PFSK-1 (cell line): ENCODE measurements around the gene PTGFR.

ENCODE experiments used
- FOXP2 ChIP-seq: optimal IDR thresholded peaks from 2 replicates; pipeline ENCODE3; 2011; ENCODE audit warnings: borderline replicate concordance, control low read depth, inconsistent platforms; ENCODE audit not compliant: insufficient read depth; ENCODE audit errors: extremely low read length, extremely low read depth
- POLR2AphosphoS5 ChIP-seq: IDR thresholded peaks from 2 replicates; pipeline ENCODE4 v1.6.1; 2012; ENCODE audit warnings: low read depth, mild to moderate bottlenecking, control low read depth, low read length, moderate library complexity
- SIN3A ChIP-seq: IDR thresholded peaks from 2 replicates; pipeline ENCODE4 v1.6.1; 2012; ENCODE audit warnings: mild to moderate bottlenecking, low read length, moderate library complexity, borderline replicate concordance; ENCODE audit not compliant: insufficient read depth
- TAF1 ChIP-seq: IDR thresholded peaks from 2 replicates; pipeline ENCODE4 v1.6.1; 2012; ENCODE audit warnings: low read length, control low read depth, borderline replicate concordance; ENCODE audit not compliant: insufficient read depth
- TF ChIP-seq, protein P1 (sequence below), 2 experiments: IDR thresholded peaks; 2 replicates each; pipeline versions ENCODE4 v1.6.1 to v1.8.0; 2011 to 2012; ENCODE audit warnings: low read depth in 2 of 2, low read length in 2 of 2, control low read depth in 1 of 2, inconsistent platforms in 1 of 2, mild to moderate bottlenecking in 1 of 2, moderate library complexity in 1 of 2; ENCODE audit not compliant: insufficient read depth in 1 of 2

DNA sequence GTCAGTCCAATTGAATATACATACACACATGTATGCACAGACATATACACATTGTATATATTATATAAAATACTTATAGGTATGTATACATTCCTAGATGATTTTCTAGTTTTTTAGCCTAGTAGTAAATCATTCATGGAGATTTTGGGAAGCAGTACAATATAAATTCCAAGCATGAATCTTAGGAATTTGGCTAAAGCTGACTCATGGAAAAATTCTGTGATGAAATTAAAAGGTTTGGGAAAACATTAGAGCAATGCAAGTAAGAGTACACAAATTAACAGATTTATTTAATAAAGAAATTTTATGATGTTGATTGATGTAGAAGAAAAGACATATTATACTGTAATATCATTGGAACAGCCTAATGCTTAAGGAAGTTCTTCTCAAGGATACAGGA lies 43.7 kb upstream of the PTGFR start:
- TF ChIP-seq POLR2AphosphoS5: no peak
- TF ChIP-seq, protein P1, sequence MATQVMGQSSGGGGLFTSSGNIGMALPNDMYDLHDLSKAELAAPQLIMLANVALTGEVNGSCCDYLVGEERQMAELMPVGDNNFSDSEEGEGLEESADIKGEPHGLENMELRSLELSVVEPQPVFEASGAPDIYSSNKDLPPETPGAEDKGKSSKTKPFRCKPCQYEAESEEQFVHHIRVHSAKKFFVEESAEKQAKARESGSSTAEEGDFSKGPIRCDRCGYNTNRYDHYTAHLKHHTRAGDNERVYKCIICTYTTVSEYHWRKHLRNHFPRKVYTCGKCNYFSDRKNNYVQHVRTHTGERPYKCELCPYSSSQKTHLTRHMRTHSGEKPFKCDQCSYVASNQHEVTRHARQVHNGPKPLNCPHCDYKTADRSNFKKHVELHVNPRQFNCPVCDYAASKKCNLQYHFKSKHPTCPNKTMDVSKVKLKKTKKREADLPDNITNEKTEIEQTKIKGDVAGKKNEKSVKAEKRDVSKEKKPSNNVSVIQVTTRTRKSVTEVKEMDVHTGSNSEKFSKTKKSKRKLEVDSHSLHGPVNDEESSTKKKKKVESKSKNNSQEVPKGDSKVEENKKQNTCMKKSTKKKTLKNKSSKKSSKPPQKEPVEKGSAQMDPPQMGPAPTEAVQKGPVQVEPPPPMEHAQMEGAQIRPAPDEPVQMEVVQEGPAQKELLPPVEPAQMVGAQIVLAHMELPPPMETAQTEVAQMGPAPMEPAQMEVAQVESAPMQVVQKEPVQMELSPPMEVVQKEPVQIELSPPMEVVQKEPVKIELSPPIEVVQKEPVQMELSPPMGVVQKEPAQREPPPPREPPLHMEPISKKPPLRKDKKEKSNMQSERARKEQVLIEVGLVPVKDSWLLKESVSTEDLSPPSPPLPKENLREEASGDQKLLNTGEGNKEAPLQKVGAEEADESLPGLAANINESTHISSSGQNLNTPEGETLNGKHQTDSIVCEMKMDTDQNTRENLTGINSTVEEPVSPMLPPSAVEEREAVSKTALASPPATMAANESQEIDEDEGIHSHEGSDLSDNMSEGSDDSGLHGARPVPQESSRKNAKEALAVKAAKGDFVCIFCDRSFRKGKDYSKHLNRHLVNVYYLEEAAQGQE (IDR thresholded peaks at IDR 0.05; ENCODE audit: insufficient read depth in 1 of 2, low read depth in 2 of 2, low read length in 2 of 2): no peak
- no peak for TF ChIP-seq TAF1
- no peak for TF ChIP-seq FOXP2
- TF ChIP-seq SIN3A: no peak
